C4-2B (cell line): ENCODE measurements around the gene PER1.

Experiments
- H3K27ac ChIP-seq: fragments of 450-650 bp; 2 replicates; pipeline ENCODE4 v1.5.1; 2017
- ZFX ChIP-seq: fragments of 450-650 bp; IDR thresholded peaks from 2 replicates; pipeline ENCODE4 v1.6.1; 2017
- TF ChIP-seq, protein P1 (sequence below): fragments of 450-650 bp; conservative IDR thresholded peaks from 2 replicates; pipeline ENCODE4 v1.5.1; 2017; ENCODE audit warnings: mild to moderate bottlenecking

The PER1 gene

DNA sequence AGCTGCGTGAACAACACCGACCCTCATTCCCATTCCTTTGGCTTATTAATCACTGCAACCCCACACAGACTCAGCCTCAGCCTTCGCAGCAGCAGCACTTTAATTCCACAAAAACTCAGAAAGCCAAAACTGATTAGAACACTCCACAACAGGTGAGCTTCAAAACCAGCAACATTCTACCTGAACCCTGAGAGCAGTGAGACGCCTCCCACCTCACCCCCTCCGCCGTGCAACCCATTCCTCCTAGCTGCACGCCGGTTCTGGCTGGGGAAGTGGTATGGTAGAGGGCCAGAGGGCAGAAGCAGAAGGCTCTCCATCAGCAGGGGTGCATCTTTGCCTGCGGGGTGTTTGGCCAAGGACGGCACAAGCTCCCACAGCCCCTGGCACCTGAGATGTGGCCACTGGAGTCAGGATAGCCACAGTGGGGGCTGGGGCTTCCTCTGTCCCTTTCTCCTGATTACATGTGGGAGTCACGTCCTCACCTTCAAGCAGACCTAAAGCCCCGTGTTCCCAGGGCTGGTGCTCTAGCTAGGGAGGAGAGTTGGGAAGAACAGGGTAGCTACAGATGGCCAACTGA is 36.1 kb upstream of the PER1 start:
- no peak for TF ChIP-seq ZFX
- TF ChIP-seq, protein P1, sequence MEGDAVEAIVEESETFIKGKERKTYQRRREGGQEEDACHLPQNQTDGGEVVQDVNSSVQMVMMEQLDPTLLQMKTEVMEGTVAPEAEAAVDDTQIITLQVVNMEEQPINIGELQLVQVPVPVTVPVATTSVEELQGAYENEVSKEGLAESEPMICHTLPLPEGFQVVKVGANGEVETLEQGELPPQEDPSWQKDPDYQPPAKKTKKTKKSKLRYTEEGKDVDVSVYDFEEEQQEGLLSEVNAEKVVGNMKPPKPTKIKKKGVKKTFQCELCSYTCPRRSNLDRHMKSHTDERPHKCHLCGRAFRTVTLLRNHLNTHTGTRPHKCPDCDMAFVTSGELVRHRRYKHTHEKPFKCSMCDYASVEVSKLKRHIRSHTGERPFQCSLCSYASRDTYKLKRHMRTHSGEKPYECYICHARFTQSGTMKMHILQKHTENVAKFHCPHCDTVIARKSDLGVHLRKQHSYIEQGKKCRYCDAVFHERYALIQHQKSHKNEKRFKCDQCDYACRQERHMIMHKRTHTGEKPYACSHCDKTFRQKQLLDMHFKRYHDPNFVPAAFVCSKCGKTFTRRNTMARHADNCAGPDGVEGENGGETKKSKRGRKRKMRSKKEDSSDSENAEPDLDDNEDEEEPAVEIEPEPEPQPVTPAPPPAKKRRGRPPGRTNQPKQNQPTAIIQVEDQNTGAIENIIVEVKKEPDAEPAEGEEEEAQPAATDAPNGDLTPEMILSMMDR, result no peak
- H3K27ac ChIP-seq, result peak overlapping the region; percentile 91

DNA sequence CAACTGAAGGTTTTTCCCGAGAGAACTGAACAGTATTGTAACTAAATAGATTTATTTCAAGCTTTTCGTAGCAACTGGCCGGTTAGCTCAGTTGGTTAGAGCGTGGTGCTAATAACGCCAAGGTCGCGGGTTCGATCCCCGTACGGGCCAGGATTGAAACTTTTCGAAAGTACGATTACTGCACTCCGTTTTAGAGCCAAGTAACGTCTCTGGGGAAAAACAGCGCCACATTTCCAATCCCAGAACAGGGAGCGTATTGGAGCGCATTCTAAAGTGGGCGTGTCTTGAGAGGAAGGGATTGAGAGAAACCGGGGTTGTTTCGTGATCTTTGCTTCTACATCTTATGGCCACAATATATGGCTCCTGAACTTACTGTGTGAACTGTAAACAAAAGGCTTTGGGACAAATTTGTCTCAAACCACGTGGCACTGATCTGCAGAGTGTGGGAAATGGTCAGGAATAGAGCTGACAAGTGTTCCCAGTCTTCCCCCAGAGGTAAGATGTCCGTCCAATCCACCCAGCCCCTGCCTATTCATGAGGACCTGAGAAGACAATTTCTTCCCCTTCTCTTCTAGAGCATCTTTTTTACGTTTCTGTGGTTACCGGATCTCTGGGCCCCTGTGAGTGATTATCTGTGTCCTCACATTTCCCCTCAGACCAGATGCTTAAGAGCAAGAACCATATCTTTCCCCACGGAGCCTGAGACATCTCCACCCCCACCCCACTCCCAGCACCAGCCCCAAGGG is 35.5 kb upstream of the PER1 start:
- peak overlapping the region; percentile 91 for H3K27ac ChIP-seq
- TF ChIP-seq ZFX, result no peak
- TF ChIP-seq, protein P1, result peak; percentile 11; the same call in 1 of the 2 replicates

DNA sequence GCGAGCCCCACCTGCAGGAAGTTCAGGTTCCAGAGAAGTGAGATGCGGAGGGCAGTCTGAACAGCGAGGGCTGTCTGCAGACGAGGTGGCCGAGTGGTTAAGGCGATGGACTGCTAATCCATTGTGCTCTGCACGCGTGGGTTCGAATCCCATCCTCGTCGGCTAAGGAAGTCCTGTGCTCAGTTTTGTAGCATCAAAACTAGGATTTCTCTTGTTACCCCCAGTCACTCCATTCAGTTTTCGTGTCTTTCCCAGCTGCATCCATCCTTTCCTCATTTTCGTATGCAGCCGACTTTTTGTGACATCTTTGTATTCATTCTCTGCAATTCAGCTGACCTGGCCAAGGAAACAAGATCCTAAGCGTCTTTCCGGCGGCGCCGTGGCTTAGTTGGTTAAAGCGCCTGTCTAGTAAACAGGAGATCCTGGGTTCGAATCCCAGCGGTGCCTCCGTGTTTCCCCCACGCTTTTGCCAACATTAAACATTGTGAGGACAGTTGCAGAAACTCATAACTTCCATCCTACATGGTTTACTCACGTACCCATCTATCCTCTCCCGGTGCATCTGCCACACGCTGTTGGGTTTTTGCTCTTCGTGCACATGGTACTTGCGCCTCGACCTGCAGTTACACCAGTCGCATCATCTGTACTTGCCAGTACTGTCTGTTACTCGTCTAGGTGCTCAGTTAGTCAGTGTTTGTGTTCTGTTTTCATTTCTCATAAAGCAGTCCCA is 34.7 kb upstream of the PER1 start:
- peak overlapping the region; percentile 76 for H3K27ac ChIP-seq
- TF ChIP-seq, protein P1, result 0 out of 2 replicates have a peak, but pooled peaks have one; percentile 16
- no peak for TF ChIP-seq ZFX

DNA sequence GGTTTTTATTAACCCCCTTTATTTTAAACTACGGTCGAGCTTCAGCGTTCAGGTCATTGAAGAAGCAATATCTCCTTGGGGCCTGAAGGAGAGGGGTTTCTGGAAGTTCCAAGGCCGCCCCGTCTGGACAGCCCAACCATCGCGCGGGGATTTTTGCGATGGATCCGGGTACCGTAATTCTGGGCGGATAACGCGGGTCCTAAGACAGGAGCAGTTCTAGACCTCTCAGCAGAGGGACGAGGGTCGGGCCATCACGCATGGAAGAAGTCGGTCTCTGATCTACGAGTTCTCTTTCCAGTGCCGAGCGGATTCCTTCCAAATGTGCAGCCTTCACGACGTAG is 34.2 kb upstream of the PER1 start:
- TF ChIP-seq ZFX, result no peak
- TF ChIP-seq, protein P1, result no peak; the same call in 1 of the 2 replicates
- H3K27ac ChIP-seq, result peak overlapping the region; percentile 76

DNA sequence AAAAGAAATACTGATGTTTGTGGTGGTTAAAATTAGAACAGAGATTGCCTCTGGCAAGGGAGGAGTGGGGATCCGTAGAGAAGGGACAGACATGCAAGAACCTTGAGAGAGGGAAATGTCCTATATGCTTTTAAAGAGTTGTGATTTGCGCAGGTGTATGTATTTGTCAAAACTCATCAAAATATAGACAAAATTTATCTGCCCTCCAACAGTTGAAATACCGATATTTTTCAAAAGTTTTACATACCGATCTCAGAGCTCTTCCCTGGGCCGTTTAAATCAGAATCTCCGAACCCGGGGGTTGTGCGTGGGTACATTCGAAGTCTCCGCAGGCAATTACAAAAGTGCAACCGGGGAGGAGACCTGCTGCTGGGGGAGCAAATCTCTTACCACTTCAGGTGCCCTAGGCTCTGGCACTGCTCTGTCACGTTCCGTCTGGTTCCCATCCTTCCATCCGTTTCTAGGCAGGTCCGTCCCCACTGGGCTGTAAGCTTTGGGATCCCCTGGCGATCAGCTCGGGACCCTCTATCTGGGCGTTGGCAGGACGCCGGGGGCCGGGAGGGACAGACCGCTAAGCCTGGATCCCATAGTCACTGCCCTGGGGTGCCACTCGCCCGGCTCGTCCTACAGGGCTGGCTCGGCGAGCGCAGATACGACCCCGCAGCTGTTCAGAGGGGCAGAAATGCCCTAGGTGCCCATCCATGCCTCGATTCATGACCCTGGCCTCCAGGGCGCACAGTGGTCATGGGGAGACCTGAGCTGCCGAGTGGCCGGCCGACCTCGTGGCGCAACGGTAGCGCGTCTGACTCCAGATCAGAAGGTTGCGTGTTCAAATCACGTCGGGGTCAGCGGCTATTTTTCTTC is 33.6 kb upstream of the PER1 start:
- H3K27ac ChIP-seq, result peak overlapping the region; percentile 76
- TF ChIP-seq, protein P1, result no peak

DNA sequence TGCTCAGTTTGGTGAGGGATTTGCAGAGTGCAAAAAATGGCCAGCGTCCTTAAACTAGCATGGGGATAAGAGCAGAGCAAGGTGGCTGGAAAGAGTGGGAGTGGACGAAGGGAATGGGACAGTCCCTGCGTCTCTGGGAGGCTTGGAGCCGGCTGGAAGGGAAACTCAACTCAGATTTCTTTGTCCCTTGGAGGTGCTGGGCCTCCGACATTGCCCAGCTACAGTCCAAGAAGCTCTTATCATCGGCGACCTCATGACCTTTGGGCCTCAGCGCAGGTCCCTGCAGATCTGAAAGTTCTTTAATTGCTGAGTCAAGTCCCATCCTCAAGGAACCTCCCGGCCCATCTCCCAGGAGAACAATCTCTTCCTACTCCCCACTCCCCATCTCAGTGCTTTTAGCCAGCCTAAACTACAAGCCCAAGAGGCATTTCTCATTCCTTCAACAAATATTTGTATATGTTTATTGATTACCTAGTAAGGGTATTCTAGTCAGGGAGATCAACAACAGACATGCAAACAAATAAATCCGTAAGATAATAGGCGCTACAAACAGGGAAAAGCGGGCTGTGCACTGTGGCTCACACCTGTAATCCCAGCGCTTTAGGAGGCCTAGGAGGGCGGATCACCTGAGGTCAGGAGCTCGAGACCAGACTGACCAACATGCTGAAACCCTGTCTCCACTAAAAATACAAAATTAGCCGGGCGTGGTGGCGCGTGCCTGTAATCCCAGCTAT is 25.0 kb upstream of the PER1 start:
- H3K27ac ChIP-seq, result peak overlapping the region; percentile 88
- TF ChIP-seq, protein P1, result no peak
- no peak for TF ChIP-seq ZFX
